MCF 10A (cell line): ENCODE results near the gene PARN. TPM values are rescaled to one million over a fixed set of nuclear protein-coding genes. Genes with fewer than 3 reads are reported as not detected.
A peak's percentile ranks its signal among the peaks of the same experiment; 100 is the strongest.

ENCODE experiments used
- BruUV-seq: library from RNA; stranded (reverse); fragments of 400-500 nt; replicated peaks from 2 replicates; lab custom pipeline; 2021; lab: Mats Ljungman, UMichigan
- CTCF ChIA-PET: fragments of 300-600 bp; sonication (Branson Sonifier 250); formaldehyde crosslinking; extraction: SDS; loops from one replicate; lab custom pipeline; 2021; ENCODE audit warnings: antibody characterized with exemption, inconsistent platforms; lab: Yijun Ruan, JAX
- POLR2A ChIA-PET: fragments of 300-600, 350-650 bp; sonication (Branson Sonifier 250); formaldehyde crosslinking; extraction: SDS; loops from one replicate; lab custom pipeline; 2020; ENCODE audit warnings: antibody characterized with exemption, inconsistent platforms; lab: Yijun Ruan, JAX
- DNase-seq: peaks from one replicate; pipeline ENCODE4 v3.0.0-alpha.2; 2018; ENCODE audit not compliant: unreplicated experiment
- H3K27ac Mint-ChIP-seq: one replicate; pipeline ENCODE4 v1.8.0; 2022; ENCODE audit warnings: mild to moderate bottlenecking, low read depth, mixed read lengths; ENCODE audit not compliant: unreplicated experiment
- H3K27me3 Mint-ChIP-seq: one replicate; pipeline ENCODE4 v1.8.0; 2022; ENCODE audit warnings: mixed read lengths; ENCODE audit not compliant: insufficient read depth, unreplicated experiment
- H3K36me3 Mint-ChIP-seq: one replicate; pipeline ENCODE4 v1.8.0; 2022; ENCODE audit warnings: mild to moderate bottlenecking, moderate library complexity, mixed read lengths; ENCODE audit not compliant: insufficient read depth, unreplicated experiment
- H3K4me1 Mint-ChIP-seq: one replicate; pipeline ENCODE4 v1.8.0; 2022; ENCODE audit warnings: mixed read lengths; ENCODE audit not compliant: insufficient read depth, unreplicated experiment
- H3K4me3 Mint-ChIP-seq: one replicate; pipeline ENCODE4 v1.8.0; 2022; ENCODE audit warnings: mild to moderate bottlenecking, moderate library complexity, mixed read lengths; ENCODE audit not compliant: unreplicated experiment
- H3K9me3 Mint-ChIP-seq: one replicate; pipeline ENCODE4 v1.8.0; 2022; ENCODE audit warnings: mixed read lengths; ENCODE audit not compliant: unreplicated experiment
- intact Hi-C: fragments of 100-400 bp; cut with micrococcal nuclease; formaldehyde crosslinking; loops from 2 replicates; pipeline ENCODE4 v1.14.1; 2022
- total RNA-seq: library from RNA; stranded (reverse); gene quantifications from 2 replicates; pipeline ENCODE4 v1.2.3, GENCODE V29; 2022
- TF ChIP-seq, protein P1 (sequence below): fragments of 200-600 bp; IDR thresholded peaks from one replicate; pipeline ENCODE4 v1.8.0; 2022; ENCODE audit warnings: antibody characterized with exemption, mild to moderate bottlenecking; ENCODE audit not compliant: unreplicated experiment

The PARN gene
- total RNA-seq, 1 experiment from 2014 or later, result 35.0 TPM

DNA sequence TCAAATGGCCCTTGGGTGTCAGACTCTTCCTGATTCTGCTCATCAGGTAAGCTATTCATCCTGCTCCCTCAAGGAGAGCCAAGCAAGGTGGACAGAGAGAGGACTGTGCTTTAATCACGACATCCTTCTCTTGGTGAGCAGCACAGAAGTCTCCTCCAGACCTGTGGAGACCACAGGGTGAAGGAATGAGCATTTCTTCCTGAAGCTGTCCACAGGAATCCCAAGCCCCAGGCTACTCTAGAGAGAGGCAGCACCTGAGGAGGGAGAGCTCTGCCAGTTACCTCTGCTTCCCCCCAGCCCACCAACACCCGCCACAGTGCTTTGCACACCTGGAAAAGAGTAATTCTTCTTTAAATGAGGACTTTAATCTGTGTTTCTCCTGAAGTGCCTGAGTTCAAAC is 100.0 kb downstream of the PARN start:
- Mint-ChIP-seq H3K27ac (no peak overlapping the region), H3K27me3 (no peaks in the 10 kb centered on the region), H3K36me3 (peaks cover 31% of the 10 kb centered on the region), H3K4me1 (peaks cover 25% of the 10 kb centered on the region), H3K4me3 (no peak overlapping the region), H3K9me3 (no peaks in the 10 kb centered on the region)
- DNase-seq, result no peak
- POLR2A ChIA-PET, result interaction anchor here (0.6 to 5.1 kb wide), 3 partner anchors 28 to 229 kb away, joined by 4 to 52 read pairs (median 37); no protein-coding TSS in a partner anchor
- TF ChIP-seq, protein P1, sequence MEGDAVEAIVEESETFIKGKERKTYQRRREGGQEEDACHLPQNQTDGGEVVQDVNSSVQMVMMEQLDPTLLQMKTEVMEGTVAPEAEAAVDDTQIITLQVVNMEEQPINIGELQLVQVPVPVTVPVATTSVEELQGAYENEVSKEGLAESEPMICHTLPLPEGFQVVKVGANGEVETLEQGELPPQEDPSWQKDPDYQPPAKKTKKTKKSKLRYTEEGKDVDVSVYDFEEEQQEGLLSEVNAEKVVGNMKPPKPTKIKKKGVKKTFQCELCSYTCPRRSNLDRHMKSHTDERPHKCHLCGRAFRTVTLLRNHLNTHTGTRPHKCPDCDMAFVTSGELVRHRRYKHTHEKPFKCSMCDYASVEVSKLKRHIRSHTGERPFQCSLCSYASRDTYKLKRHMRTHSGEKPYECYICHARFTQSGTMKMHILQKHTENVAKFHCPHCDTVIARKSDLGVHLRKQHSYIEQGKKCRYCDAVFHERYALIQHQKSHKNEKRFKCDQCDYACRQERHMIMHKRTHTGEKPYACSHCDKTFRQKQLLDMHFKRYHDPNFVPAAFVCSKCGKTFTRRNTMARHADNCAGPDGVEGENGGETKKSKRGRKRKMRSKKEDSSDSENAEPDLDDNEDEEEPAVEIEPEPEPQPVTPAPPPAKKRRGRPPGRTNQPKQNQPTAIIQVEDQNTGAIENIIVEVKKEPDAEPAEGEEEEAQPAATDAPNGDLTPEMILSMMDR, result no peak
- BruUV-seq, result no TSS peak
- intact Hi-C loops, result no loop called here
- CTCF ChIA-PET, result interaction anchor here (0.5 to 8.0 kb wide), 8 partner anchors 11 to 280 kb away, joined by 3 to 106 read pairs (median 10); no protein-coding TSS in a partner anchor

DNA sequence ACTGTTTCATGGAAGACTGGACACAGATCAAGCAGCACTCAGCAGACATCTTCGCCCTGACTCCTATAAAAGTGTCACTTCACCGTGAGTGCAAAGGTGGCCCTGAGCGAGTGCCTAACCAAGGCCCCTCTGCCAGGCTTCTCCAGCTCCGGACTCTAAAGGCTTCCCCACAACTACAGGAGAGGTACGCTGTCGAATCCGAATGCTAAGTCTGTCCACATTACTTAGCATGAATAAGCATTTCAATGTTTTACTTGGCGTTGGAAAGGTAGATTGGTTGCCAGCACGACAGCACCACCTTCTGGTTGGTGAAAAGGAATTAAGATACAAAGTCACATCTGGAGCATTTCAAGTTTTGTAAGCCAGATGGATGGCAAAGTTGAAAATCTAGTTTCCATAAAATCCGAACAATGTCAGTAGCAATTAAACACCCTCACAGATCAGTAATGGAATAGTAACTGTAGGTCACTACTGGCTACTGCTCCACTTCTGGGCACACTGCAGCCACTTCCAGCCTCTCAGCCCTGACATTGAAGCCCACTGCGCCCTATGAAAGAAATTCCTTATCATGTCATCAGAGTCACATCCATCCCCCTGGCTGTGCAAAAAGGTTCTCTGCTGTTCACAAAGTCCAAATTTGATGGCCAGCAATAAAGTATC is 100.9 kb downstream of the PARN start:
- Mint-ChIP-seq H3K36me3 (peaks cover 30% of the 10 kb centered on the region), H3K27me3 (no peaks in the 10 kb centered on the region), H3K4me1 (peaks cover 25% of the 10 kb centered on the region), H3K4me3 (peak overlapping the region; percentile 33), H3K9me3 (no peaks in the 10 kb centered on the region), H3K27ac (no peak overlapping the region)
- BruUV-seq, result no TSS peak
- intact Hi-C loops, result loop anchor here (1.0 to 10.0 kb wide), 8 partner anchors 28 to 607 kb away; partner anchors contain the start of gene ERCC4
- peak; percentile 93 for DNase-seq
- TF ChIP-seq, protein P1, result peak; percentile 80
- ChIA-PET POLR2A (interaction anchor here (0.6 to 5.1 kb wide), 14 partner anchors 18 to 244 kb away, joined by 3 to 52 read pairs (median 6); no protein-coding TSS in a partner anchor), CTCF (interaction anchor here (0.5 to 8.0 kb wide), 27 partner anchors 9 to 606 kb away, joined by 3 to 106 read pairs (median 6); no protein-coding TSS in a partner anchor)

DNA sequence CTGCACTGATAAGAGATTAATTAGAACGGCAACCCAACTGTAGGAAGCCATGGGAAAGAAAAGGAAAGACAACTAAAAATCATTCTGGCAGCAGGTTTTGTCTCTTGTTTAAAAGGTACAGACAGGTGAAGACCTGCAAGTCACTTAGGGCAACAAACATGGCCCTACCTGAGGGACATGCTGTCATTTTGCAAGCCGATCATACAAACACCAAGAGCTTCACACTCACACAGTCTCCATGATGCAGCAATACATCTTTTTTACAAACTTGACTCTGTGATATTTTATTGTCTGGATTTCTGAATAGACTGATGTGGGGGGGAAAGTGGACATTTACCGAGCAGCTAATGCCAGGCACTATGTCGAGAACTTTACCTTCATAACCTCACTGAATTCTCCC is 101.8 kb downstream of the PARN start:
- BruUV-seq, result no TSS peak
- POLR2A ChIA-PET, result interaction anchor here (0.9 to 5.1 kb wide), 18 partner anchors 11 to 243 kb away, joined by 3 to 52 read pairs (median 5); no protein-coding TSS in a partner anchor
- DNase-seq, result no peak
- Mint-ChIP-seq H3K4me3 (no peak overlapping the region), H3K27ac (no peak overlapping the region), H3K4me1 (peaks cover 25% of the 10 kb centered on the region), H3K36me3 (peaks cover 23% of the 10 kb centered on the region), H3K9me3 (no peaks in the 10 kb centered on the region), H3K27me3 (no peaks in the 10 kb centered on the region)
- CTCF ChIA-PET, result interaction anchor here (0.6 to 8.0 kb wide), 32 partner anchors 10 to 605 kb away, joined by 3 to 106 read pairs (median 4); no protein-coding TSS in a partner anchor
- intact Hi-C loops, result loop anchor here (2.0 to 10.0 kb wide), 5 partner anchors 28 to 606 kb away; partner anchors contain the start of gene ERCC4
- TF ChIP-seq, protein P1, result no peak

DNA sequence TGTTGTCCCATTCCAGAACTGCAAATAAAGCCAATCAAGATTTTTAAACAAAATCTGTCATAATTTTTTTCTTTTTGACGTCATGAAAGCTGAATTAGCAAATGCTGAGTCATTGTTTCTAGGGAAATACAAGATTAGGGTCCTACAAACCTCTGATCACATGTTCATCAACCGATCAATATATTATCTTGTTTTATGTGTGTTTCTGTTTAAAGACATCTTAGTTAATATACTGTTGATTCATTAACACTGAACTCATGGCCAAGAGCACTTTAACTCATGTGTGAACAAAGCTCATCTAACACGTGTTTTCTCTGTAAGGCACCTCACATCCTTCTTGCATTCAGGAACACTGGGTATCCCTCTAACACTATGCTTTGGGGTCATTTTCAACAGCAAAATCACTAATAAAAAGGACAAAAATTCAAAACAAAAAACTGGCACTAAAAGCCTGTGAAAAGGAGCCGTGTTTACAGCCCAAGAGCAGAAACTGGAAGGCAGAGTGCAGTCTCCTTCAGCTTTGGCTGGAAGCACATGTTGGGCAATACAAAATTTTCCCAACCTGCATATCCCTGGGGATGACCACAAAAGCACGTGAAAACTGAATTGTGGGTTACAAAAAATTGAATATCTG is 102.5 kb downstream of the PARN start:
- POLR2A ChIA-PET, result interaction anchor here (0.6 to 5.1 kb wide), 21 partner anchors 11 to 242 kb away, joined by 3 to 52 read pairs (median 5); no protein-coding TSS in a partner anchor
- Mint-ChIP-seq H3K27ac (peak overlapping the region; percentile 62), H3K27me3 (no peaks in the 10 kb centered on the region)

More for the DNA sequence above, 102.5 kb downstream of the PARN start:
- Mint-ChIP-seq H3K36me3 (peaks cover 23% of the 10 kb centered on the region), H3K9me3 (no peaks in the 10 kb centered on the region), H3K4me1 (peaks cover 25% of the 10 kb centered on the region), H3K4me3 (no peak overlapping the region)
- no TSS peak for BruUV-seq
- intact Hi-C loops, result loop anchor here (2.0 to 10.0 kb wide), 5 partner anchors 27 to 605 kb away; partner anchors contain the start of gene ERCC4
- peak; percentile 72 for DNase-seq
- TF ChIP-seq, protein P1, result no peak
- CTCF ChIA-PET, result interaction anchor here (0.6 to 8.0 kb wide), 26 partner anchors 11 to 280 kb away, joined by 3 to 106 read pairs (median 6); no protein-coding TSS in a partner anchor
